Spleen (tissue), 7 donors: ENCODE measurements around the gene ORC6.

Experiments used
- POLR2A ChIP-seq, 3 donors: fragments of 450-650 bp; IDR thresholded peaks; one replicate each; pipeline ENCODE4 v1.5.1; 2017; ENCODE audit warnings: antibody characterized with exemption in 3 of 3, mild to moderate bottlenecking in 1 of 3
- POLR2AphosphoS5 ChIP-seq, 3 donors: sonication (generic); formaldehyde crosslinking; IDR thresholded peaks; one replicate each; pipeline ENCODE4 v1.5.1; 2017; ENCODE audit warnings: antibody characterized with exemption in 3 of 3
- TF ChIP-seq, protein P1 (sequence below), 11 experiments: fragments of 200-600 bp in 7 of 11; fragments of 450-650 bp in 4 of 11; sonication (generic) in 4 of 11; IDR thresholded peaks in 8 of 11; conservative IDR thresholded peaks in 3 of 11; 1 replicate in 7 of 11; 2 replicates in 4 of 11; pipeline versions ENCODE4 v1.4.0 to v1.8.0; 2016 to 2021; ENCODE audit warnings: antibody characterized with exemption in 11 of 11, inconsistent platforms in 4 of 11, mild to moderate bottlenecking in 1 of 11
- donor health status: DM: no; HTN: no; CAD: no; lungs with moderate emphysema.
- donor health status: DM: no; HTN: no; CAD: no.
- donor health status: DM: no; HTN: no; CAD: no.

DNA sequence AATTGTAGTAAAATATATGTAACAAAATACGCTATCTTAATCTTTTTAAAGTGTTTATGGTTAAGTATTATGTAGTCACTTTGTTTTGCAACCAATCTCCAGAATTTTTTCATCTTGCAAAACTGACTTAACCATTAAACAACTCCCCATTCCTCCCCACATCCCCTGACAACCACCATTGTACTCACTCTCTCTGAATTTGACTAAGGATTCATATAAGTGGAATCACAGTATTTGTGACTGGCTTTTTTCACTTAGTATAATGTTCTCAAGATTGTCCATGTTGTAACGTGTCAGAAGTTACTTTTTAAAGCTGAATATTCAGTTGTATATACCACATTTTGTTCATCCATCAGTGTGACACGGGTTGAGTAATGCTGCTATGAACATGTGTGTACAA lies 10.6 kb downstream of the ORC6 start:
- TF ChIP-seq POLR2AphosphoS5 (IDR thresholded peaks at IDR 0.05) (no peak), POLR2A (IDR thresholded peaks at IDR 0.05) (no peak)
- TF ChIP-seq, protein P1, sequence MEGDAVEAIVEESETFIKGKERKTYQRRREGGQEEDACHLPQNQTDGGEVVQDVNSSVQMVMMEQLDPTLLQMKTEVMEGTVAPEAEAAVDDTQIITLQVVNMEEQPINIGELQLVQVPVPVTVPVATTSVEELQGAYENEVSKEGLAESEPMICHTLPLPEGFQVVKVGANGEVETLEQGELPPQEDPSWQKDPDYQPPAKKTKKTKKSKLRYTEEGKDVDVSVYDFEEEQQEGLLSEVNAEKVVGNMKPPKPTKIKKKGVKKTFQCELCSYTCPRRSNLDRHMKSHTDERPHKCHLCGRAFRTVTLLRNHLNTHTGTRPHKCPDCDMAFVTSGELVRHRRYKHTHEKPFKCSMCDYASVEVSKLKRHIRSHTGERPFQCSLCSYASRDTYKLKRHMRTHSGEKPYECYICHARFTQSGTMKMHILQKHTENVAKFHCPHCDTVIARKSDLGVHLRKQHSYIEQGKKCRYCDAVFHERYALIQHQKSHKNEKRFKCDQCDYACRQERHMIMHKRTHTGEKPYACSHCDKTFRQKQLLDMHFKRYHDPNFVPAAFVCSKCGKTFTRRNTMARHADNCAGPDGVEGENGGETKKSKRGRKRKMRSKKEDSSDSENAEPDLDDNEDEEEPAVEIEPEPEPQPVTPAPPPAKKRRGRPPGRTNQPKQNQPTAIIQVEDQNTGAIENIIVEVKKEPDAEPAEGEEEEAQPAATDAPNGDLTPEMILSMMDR (IDR thresholded peaks at IDR 0.05 in 8 of 11, conservative IDR thresholded peaks at IDR 0.05 in 3 of 11), result no peak
